ENCODE measurements around the gene COLEC12. TPM values are rescaled to one million over a fixed set of nuclear protein-coding genes. Genes with fewer than 3 reads are reported as not detected.

The COLEC12 gene
- total RNA-seq, 4 donors from 2014 or later: 6.3 to 34.7 (median 19.8) TPM

- TF ChIP-seq CTCF (IDR thresholded peaks at IDR 0.05) (no peak), POLR2A (IDR thresholded peaks at IDR 0.05) (no peak)
- H3K27me3 ChIP-seq: no peaks in the 10 kb centered on the region
- H3K4me1 ChIP-seq: no peaks in the 10 kb centered on the region
- no peak overlapping the region for H3K27ac ChIP-seq
- H3K4me3 ChIP-seq (replicated peaks in 1 of 3): no peak overlapping the region
- whole genome bisulfite sequencing, 2 donors: 85 to 100% methylated on average over 1 of the region's 1 CpG
- intact Hi-C loops (cut with DNase I): no loop called here
- DNase-seq: no peak
- H3K36me3 ChIP-seq: no peaks in the 10 kb centered on the region
- no peaks in the 10 kb centered on the region for H3K9me3 ChIP-seq
Measured at GRCh38 chr18:416930-417329, 83.6 kb downstream of the COLEC12 start.

GRCh38 chr18:415617-416612 lies 84.6 kb downstream of the COLEC12 start:
- Histone ChIP-seq H3K9me3 (no peaks in the 10 kb centered on the region), H3K4me1 (no peaks in the 10 kb centered on the region), H3K4me3 (replicated peaks in 1 of 3) (no peak overlapping the region), H3K27me3 (no peaks in the 10 kb centered on the region), H3K36me3 (no peaks in the 10 kb centered on the region), H3K27ac (no peak overlapping the region)
- no peak for DNase-seq
- no peak for TF ChIP-seq POLR2A (IDR thresholded peaks at IDR 0.05)
- 90% methylated on average over 2 of the region's 2 CpGs for WGBS, 2 donors
- intact Hi-C loops (cut with DNase I): no loop called here

- WGBS, 2 donors: 79 to 86% methylated on average over 7 of the region's 7 CpGs
- no peaks in the 10 kb centered on the region for H3K36me3 ChIP-seq
- no peak overlapping the region for H3K4me3 ChIP-seq (replicated peaks in 1 of 3)
- TF ChIP-seq CTCF (IDR thresholded peaks at IDR 0.05): no peak
- no peak for TF ChIP-seq POLR2A (IDR thresholded peaks at IDR 0.05)
- no peaks in the 10 kb centered on the region for H3K27me3 ChIP-seq
- no peak for DNase-seq
- intact Hi-C loops (cut with DNase I): no loop called here
- H3K27ac ChIP-seq: no peak overlapping the region
- H3K4me1 ChIP-seq: no peaks in the 10 kb centered on the region
- H3K9me3 ChIP-seq: no peaks in the 10 kb centered on the region
Measured at GRCh38 chr18:415047-415446, 85.5 kb downstream of the COLEC12 start.

- no peak overlapping the region for H3K27ac ChIP-seq
- H3K36me3 ChIP-seq: no peaks in the 10 kb centered on the region
- no peak for TF ChIP-seq CTCF (IDR thresholded peaks at IDR 0.05)
- TF ChIP-seq POLR2A (IDR thresholded peaks at IDR 0.05): no peak
- WGBS, 2 donors: 85 to 91% methylated on average over 3 of the region's 3 CpGs
- H3K4me3 ChIP-seq (replicated peaks in 1 of 3): no peak overlapping the region
- no peaks in the 10 kb centered on the region for H3K9me3 ChIP-seq
- DNase-seq: no peak
- intact Hi-C loops (cut with DNase I): no loop called here
- H3K27me3 ChIP-seq: no peaks in the 10 kb centered on the region
- no peaks in the 10 kb centered on the region for H3K4me1 ChIP-seq
Measured at GRCh38 chr18:413233-413632, 87.3 kb downstream of the COLEC12 start.

- no peak for DNase-seq
- no peak for TF ChIP-seq CTCF (IDR thresholded peaks at IDR 0.05)
- no peak for TF ChIP-seq POLR2A (IDR thresholded peaks at IDR 0.05)
- no peaks in the 10 kb centered on the region for H3K27me3 ChIP-seq
- H3K27ac ChIP-seq: no peak overlapping the region
- no peaks in the 10 kb centered on the region for H3K36me3 ChIP-seq
- H3K9me3 ChIP-seq: no peaks in the 10 kb centered on the region
- no peaks in the 10 kb centered on the region for H3K4me1 ChIP-seq
- no peak overlapping the region for H3K4me3 ChIP-seq (replicated peaks in 1 of 3)
- intact Hi-C loops (cut with DNase I): no loop called here
Measured at GRCh38 chr18:410047-410455, 90.5 kb downstream of the COLEC12 start.

Data from thyroid gland (tissue), 4 donors.